ENCODE results near the gene FGF4.

FGF4 gene

DNA sequence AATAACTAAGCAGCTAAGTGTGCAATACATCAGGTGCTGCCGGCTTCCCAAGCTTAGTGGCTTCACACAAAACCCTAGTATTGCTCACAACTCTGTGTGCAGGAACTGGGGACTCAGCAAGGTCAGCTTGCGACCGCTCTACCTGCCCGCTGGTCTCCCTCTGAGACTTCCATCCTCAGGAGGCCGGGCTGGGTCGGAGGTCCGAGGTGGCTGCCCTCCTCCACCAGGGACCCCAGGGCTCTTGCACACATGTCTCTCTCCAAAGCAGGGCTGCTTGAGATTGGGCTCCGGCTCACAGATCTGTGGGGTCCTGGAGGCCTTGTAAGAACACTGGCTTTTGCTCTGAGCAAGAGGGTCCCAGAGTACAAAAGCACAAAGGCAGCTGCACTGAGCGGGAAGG lies 45.9 kb downstream of the FGF4 start:
- DNase-seq (ENCODE audit: extremely low read depth in 1 of 2, low read depth in 1 of 2) = no peak

DNA sequence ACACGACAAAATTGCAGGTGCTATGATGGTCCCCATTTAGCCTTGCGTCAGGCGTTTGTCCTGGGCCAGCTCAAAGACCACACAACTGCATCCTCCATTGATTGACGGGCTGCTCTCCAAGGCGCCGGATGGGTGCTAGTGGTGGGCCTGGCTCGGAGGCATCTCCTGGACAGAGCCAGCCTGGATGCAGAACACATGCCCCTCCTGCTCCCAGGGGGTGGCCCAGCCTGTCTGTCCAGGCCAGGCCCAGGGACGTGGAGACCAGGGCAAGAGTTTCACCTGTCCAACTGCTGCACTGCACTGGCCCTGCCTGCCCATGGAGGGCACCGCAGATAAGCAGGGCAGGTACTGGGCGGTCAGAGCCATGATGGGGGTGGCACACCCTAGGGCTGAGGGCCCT lies 47.9 kb downstream of the FGF4 start:
- no peak for DNase-seq (ENCODE audit: extremely low read depth in 1 of 2, low read depth in 1 of 2)

DNA sequence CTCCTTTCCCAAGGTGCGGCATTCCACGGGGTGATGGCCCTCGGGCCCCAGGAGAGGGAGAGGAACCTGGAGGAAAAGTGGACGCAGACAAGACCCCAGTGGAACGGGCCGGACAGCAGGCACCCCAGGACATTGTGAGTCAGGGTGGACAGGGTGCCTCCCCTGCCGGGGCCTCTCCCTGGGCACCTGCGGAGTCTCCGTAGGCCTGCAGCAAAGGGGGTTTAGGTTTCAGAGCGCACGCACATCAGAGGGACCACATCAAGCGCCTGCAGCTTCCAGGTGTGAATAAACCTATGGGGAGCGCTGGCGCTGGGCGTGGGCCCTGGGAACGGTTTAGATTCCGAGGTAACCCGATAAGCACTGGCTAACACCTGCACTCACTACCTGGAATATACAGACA lies 48.7 kb downstream of the FGF4 start:
- DNase-seq (ENCODE audit: extremely low read depth in 1 of 2, low read depth in 1 of 2) = no peak

DNA sequence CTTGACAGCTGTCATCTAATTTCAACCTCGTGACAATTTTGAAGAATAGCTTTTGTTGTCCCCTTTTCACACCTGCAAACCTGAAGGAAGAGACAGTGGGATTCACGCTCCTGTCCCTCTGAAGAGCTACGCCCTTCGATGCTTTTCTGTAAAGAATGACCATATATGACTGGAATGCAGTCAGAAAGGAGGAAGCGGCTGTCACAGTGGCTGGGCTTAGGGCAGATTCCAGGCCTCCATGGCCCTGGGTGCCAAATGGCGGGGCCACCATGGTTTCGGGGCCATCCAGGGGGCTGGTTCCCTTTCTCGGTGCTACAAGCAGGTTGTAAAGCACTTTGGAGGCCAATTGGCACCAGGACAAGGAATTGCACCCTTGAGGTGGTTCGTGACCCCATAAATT lies 49.1 kb downstream of the FGF4 start:
- DNase-seq (ENCODE audit: extremely low read depth in 1 of 2, low read depth in 1 of 2) = no peak

DNA sequence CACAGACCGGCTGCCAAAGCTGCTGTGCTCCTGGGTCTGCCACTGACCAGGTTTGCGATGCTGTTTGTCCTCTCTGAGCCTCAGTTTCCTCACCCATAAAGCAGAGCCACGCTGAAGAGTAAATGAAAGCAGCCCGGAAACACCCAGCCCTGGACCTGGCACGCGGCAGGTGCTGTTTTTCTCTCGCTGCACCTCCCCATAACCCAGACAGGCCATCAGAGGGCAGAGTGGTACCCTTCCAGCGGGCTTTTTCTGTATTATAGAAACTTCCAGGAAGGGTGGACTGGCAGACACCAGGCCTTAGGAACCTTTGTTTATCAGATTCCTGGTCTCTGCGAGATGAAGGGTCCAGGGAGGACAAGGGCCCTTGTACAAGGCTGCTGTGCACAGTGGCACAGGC lies 53.4 kb downstream of the FGF4 start:
- no peak for DNase-seq (ENCODE audit: extremely low read depth in 1 of 2, low read depth in 1 of 2)

DNA sequence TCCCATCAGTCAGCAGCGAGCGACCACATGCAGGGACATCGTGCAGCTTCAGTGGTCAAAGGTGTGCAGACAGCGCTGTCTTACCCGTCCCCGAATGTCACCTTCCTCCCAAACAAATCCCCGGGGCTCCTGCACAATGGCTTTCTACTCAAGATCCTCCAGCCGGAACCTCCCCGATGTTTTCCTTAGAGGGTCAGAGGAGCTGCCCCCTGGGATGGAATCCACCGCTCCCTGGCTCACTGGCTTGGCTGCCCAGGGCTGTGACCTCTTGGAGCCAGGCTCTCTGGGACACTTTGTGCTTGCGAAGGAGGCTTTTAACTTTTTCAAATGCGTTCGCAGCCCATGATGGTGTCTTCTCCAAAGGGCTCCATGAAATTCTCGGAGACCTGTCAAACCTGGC lies 54.0 kb downstream of the FGF4 start:
- no peak for DNase-seq (ENCODE audit: extremely low read depth in 1 of 2, low read depth in 1 of 2)
